ENCODE measurements around the gene DNAJC6.

- TF ChIP-seq CTCF (IDR thresholded peaks at IDR 0.05) (no peak), POLR2A (IDR thresholded peaks at IDR 0.05) (no peak)
Measured at GRCh38 chr1:65362545-65362944, 53.2 kb downstream of the DNAJC6 start.
